IMR-90 (cell line): ENCODE measurements around the gene SHISA2. TPM values are rescaled to one million over a fixed set of nuclear protein-coding genes. Genes with fewer than 3 reads are reported as not detected.

Source experiments
- ATAC-seq: fragments of 200-7000 bp; cut with Tn5 transposase; 2 replicates; pipeline ENCODE4 v1.9.1; 2020; ENCODE audit warnings: low read depth, mild to moderate bottlenecking, moderate library complexity
- BruUV-seq: library from RNA; stranded (reverse); fragments of 400-500 nt; replicated peaks from 2 replicates; lab custom pipeline; 2021; lab: Mats Ljungman, UMichigan
- CTCF ChIA-PET: fragments of 300-600 bp; formaldehyde crosslinking; extraction: SDS; loops from one replicate; lab custom pipeline; 2021; ENCODE audit warnings: antibody characterized with exemption; lab: Yijun Ruan, JAX
- POLR2A ChIA-PET: fragments of 300-600 bp; sonication (Branson Sonifier 250); formaldehyde crosslinking; loops from one replicate; lab custom pipeline; 2022; ENCODE audit warnings: antibody characterized with exemption; ENCODE audit not compliant: unreplicated experiment; lab: Charles Lee
- DNase-seq: peaks from one replicate; pipeline ENCODE4 v3.0.0; 2013
- H2AFZ ChIP-seq: replicated peaks from 2 replicates; pipeline ENCODE3; 2013; ENCODE audit warnings: low read length, mild to moderate bottlenecking; ENCODE audit not compliant: poor library complexity
- H2AK5ac ChIP-seq: 2 replicates; pipeline ENCODE4 v1.6.1; 2013; ENCODE audit warnings: low read depth, low read length, inconsistent platforms
- H2AK9ac ChIP-seq: replicated peaks from 2 replicates; pipeline ENCODE3; 2013; ENCODE audit warnings: mild to moderate bottlenecking, low read depth, low read length, moderate library complexity; ENCODE audit not compliant: poor library complexity
- H2BK120ac ChIP-seq: 2 replicates; pipeline ENCODE4 v1.6.1; 2013; ENCODE audit warnings: low read depth, low read length, inconsistent platforms
- H2BK15ac ChIP-seq: 3 replicates; pipeline ENCODE4 v1.6.1; 2013; ENCODE audit warnings: low read depth, low read length, inconsistent platforms
- H2BK20ac ChIP-seq: 2 replicates; pipeline ENCODE4 v1.6.1; 2013; ENCODE audit warnings: low read depth, mild to moderate bottlenecking, inconsistent platforms, low read length, moderate library complexity
- H2BK5ac ChIP-seq: 2 replicates; pipeline ENCODE4 v1.6.1; 2013; ENCODE audit warnings: mild to moderate bottlenecking, low read depth, low read length, inconsistent platforms; ENCODE audit not compliant: poor library complexity, severe bottlenecking
- H3K14ac ChIP-seq: replicated peaks from 2 replicates; pipeline ENCODE4 v1.6.1; 2013; ENCODE audit warnings: low read depth, low read length, inconsistent platforms
- H3K18ac ChIP-seq: 2 replicates; pipeline ENCODE4 v1.6.1; 2013; ENCODE audit warnings: low read depth, low read length, control low read depth
- H3K23ac ChIP-seq: 2 replicates; pipeline ENCODE4 v1.6.1; 2013; ENCODE audit warnings: low read depth, low read length, inconsistent platforms
- H3K27ac ChIP-seq: 2 replicates; pipeline ENCODE4 v1.5.1; 2013; ENCODE audit warnings: mild to moderate bottlenecking, control low read depth, low read length; ENCODE audit not compliant: insufficient read depth
- H3K27me3 ChIP-seq: 2 replicates; pipeline ENCODE4 v1.6.1; 2013; ENCODE audit warnings: low read length; ENCODE audit not compliant: control insufficient read depth, insufficient read depth
- H3K36me3 ChIP-seq: 2 replicates; pipeline ENCODE4 v1.6.1; 2013; ENCODE audit warnings: low read length, mixed read lengths; ENCODE audit not compliant: control insufficient read depth, insufficient read depth
- H3K4ac ChIP-seq: 2 replicates; pipeline ENCODE4 v1.6.1; 2013; ENCODE audit warnings: low read depth, low read length, inconsistent platforms
- H3K4me1 ChIP-seq: 2 replicates; pipeline ENCODE4 v1.6.1; 2013; ENCODE audit warnings: low read length, mixed read lengths; ENCODE audit not compliant: control insufficient read depth, insufficient read depth
- H3K4me2 ChIP-seq: 2 replicates; pipeline ENCODE4 v1.6.1; 2013; ENCODE audit warnings: low read depth, mild to moderate bottlenecking, control low read depth, low read length, moderate library complexity
- H3K4me3 ChIP-seq: 2 replicates; pipeline ENCODE4 v1.5.1; 2013; ENCODE audit warnings: low read depth, mild to moderate bottlenecking, control low read depth, low read length, moderate library complexity; ENCODE audit not compliant: insufficient read depth
- H3K56ac ChIP-seq: 2 replicates; pipeline ENCODE4 v1.6.1; 2013; ENCODE audit warnings: low read length, inconsistent platforms; ENCODE audit not compliant: insufficient read depth; ENCODE audit errors: extremely low read depth
- H3K79me1 ChIP-seq, 2 experiments: 2 replicates each; pipeline ENCODE4 v1.6.1; 2013; ENCODE audit warnings: low read length in 2 of 2, inconsistent platforms in 1 of 2, low read depth in 1 of 2
- H3K9ac ChIP-seq: 2 replicates; pipeline ENCODE4 v1.6.1; 2013; ENCODE audit warnings: low read depth, low read length, control low read depth
- H3K9me1 ChIP-seq: 2 replicates; pipeline ENCODE4 v1.6.1; 2013; ENCODE audit warnings: low read length, inconsistent platforms; ENCODE audit not compliant: insufficient read depth
- H3K9me3 ChIP-seq: 2 replicates; pipeline ENCODE4 v1.6.1; 2013; ENCODE audit warnings: low read length; ENCODE audit not compliant: control insufficient read depth, insufficient read depth
- H4K20me1 ChIP-seq: 2 replicates; pipeline ENCODE4 v1.6.1; 2013; ENCODE audit warnings: low read length, inconsistent platforms; ENCODE audit not compliant: insufficient read depth
- H4K5ac ChIP-seq: 2 replicates; pipeline ENCODE4 v1.6.1; 2013; ENCODE audit warnings: mild to moderate bottlenecking, low read depth, low read length, control low read depth
- H4K8ac ChIP-seq, 2 experiments: 2 replicates each; pipeline ENCODE4 v1.6.1; 2013; ENCODE audit warnings: low read depth in 2 of 2, low read length in 2 of 2, control low read depth in 1 of 2, inconsistent platforms in 1 of 2
- H4K91ac ChIP-seq: 2 replicates; pipeline ENCODE4 v1.6.1; 2013; ENCODE audit warnings: low read depth, low read length, inconsistent platforms; ENCODE audit not compliant: insufficient read depth
- BHLHE40 ChIP-seq: fragments of 150-350 bp; IDR thresholded peaks from 2 replicates; pipeline ENCODE4 v1.6.1; 2016; ENCODE audit warnings: mild to moderate bottlenecking, low read depth, low read length
- CEBPB ChIP-seq: IDR thresholded peaks from 2 replicates; pipeline ENCODE4 v1.6.1; 2012; ENCODE audit warnings: low read depth, low read length, improper control_type of control experiment
- MAFK ChIP-seq: IDR thresholded peaks from 2 replicates; pipeline ENCODE4 v1.6.1; 2012; ENCODE audit warnings: low read depth, low read length, improper control_type of control experiment
- MAZ ChIP-seq: IDR thresholded peaks from 2 replicates; pipeline ENCODE4 v1.6.1; 2012; ENCODE audit warnings: low read depth, mild to moderate bottlenecking, low read length, improper control_type of control experiment, moderate library complexity, borderline replicate concordance
- POLR2A ChIP-seq: IDR thresholded peaks from 2 replicates; pipeline ENCODE4 v1.6.1; 2012; ENCODE audit warnings: mild to moderate bottlenecking, low read depth, low read length
- RAD21 ChIP-seq: IDR thresholded peaks from 2 replicates; pipeline ENCODE4 v1.6.1; 2012; ENCODE audit warnings: low read length, improper control_type of control experiment
- RCOR1 ChIP-seq: IDR thresholded peaks from 2 replicates; pipeline ENCODE4 v1.6.1; 2012; ENCODE audit warnings: mild to moderate bottlenecking, low read length, improper control_type of control experiment; ENCODE audit not compliant: insufficient replicate concordance
- RFX5 ChIP-seq: IDR thresholded peaks from 2 replicates; pipeline ENCODE4 v1.8.0; 2012; ENCODE audit warnings: low read depth, mild to moderate bottlenecking, low read length, moderate library complexity
- SMC3 ChIP-seq: fragments of 150-350 bp; IDR thresholded peaks from 2 replicates; pipeline ENCODE4 v1.6.1; 2016; ENCODE audit warnings: low read depth, mild to moderate bottlenecking, antibody characterized with exemption, low read length, moderate library complexity
- WGBS, 2 experiments: methylation state at CpG; one replicate each; pipeline versions ENCODE4 v1.1.5 to v1.1.7; 2013; ENCODE audit warnings: missing lambda C conversion rate in 2 of 2; ENCODE audit not compliant: insufficient read length in 1 of 2; ENCODE audit errors: extremely low coverage in 2 of 2; 5-methylcytosine and 5-hydroxymethylcytosine counted together
- dilution Hi-C: fragments of 300-500 bp; cut with HindIII; formaldehyde crosslinking; loops from one replicate; pipeline ENCODE4 v1.14.3; 2018; ENCODE audit warnings: low sequenced_read_pairs; ENCODE audit not compliant: unreplicated experiment
- in situ Hi-C: fragments of 300-500 bp; cut with MboI; formaldehyde crosslinking; loops from 3 replicates; pipeline ENCODE4 v1.14.3; 2019; ENCODE audit warnings: low sequenced_read_pairs, inconsistent platforms, mixed read lengths
- intact Hi-C: fragments of 100-400 bp; cut with micrococcal nuclease; formaldehyde crosslinking; loops from 2 replicates; pipeline ENCODE4 v1.10.0; 2022
- polyA plus RNA-seq, 3 experiments: library from polyadenylated mRNA; depleted of rRNA; stranded (reverse); fragments of >200 nt; gene quantifications; 2 replicates each; pipeline ENCODE4 v1.2.3, GENCODE V29; 2012; ENCODE audit warnings: low replicate concordance in 1 of 3
- total RNA-seq: library from RNA; depleted of rRNA; stranded (reverse); fragments of >200 nt; gene quantifications from 2 replicates; pipeline ENCODE4 v1.2.3, GENCODE V29; 2012
- TF ChIP-seq, protein P1 (sequence below): fragments of 150-350 bp; IDR thresholded peaks from 2 replicates; pipeline ENCODE4 v1.6.1; 2016; ENCODE audit warnings: low read depth, mild to moderate bottlenecking, low read length, moderate library complexity, borderline replicate concordance
- TF ChIP-seq, protein P2 (sequence below): fragments of 150-350 bp; IDR thresholded peaks from 2 replicates; pipeline ENCODE4 v1.6.1; 2017; ENCODE audit warnings: mild to moderate bottlenecking, antibody characterized with exemption, low read length, low read depth
- TF ChIP-seq, protein P3 (sequence below): conservative IDR thresholded peaks from 2 replicates; pipeline ENCODE4 v1.5.1; 2012; ENCODE audit warnings: mild to moderate bottlenecking, low read depth, low read length, improper control_type of control experiment

SHISA2 gene
- total and polyA plus RNA-seq, 2 of the 4 experiments (the other 2 are of a cell fraction): not detected

DNA sequence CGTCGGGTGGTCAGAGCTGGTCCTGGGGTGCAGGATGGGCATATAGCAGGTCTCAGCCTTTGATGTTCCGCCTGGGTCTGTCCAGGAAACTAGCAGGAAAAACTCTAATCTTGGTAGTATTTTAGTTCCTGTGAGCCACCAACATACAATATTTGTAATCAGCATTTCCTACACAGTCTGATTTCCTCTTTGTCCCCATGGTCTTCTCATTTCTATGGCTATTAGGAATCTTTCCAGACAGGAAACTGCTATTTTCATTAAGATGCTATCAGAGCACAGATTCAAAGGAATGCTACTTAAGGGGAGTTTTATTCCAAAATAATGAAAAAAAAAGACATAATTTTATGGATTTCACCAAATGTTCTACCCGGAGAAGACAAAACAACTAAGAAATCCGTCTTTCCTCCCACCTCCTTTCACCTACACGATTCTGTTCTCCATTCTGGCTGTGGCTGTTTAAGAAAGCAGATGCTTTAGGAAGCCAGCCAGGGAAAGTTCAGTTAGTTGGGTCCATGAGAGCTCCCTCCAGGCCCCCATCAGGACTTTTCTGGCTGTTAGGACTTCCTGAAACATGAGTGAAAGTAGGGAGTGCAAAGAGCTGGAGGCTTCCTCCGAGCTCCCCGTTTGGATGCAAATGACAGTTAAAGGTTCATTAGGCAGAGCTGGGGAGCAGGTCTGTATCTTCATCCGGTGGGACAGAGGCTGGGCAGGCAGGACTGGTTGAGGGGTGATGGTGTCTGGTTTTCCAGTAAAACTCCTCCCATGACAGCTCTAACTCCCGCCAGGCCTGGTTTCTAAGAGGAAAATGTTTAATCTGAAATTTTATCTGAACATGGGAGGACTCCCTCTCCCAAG, 36.3 kb downstream of the SHISA2 start:
- Histone ChIP-seq H3K79me1 (no peaks in the 10 kb centered on the region), H2BK15ac (no peak overlapping the region), H3K27me3 (no peaks in the 10 kb centered on the region), H2AFZ (no peak overlapping the region), H4K91ac (no peak overlapping the region), H2AK9ac (no peak overlapping the region), H3K56ac (no peak overlapping the region), H2BK5ac (no peak overlapping the region), H3K14ac (no peak overlapping the region), H3K9me3 (no peaks in the 10 kb centered on the region), H2BK20ac (no peak overlapping the region), H3K36me3 (no peaks in the 10 kb centered on the region), H4K20me1 (no peaks in the 10 kb centered on the region), H3K4me1 (no peaks in the 10 kb centered on the region), H3K9ac (no peak overlapping the region), H3K23ac (no peak overlapping the region), H2BK120ac (no peak overlapping the region), H3K4me3 (no peak overlapping the region), H2AK5ac (no peak overlapping the region), H3K18ac (no peak overlapping the region), H3K4me2 (no peak overlapping the region), H4K8ac (no peak overlapping the region), H3K9me1 (no peaks in the 10 kb centered on the region), H3K4ac (no peak overlapping the region), H4K5ac (no peak overlapping the region), H3K27ac (no peak overlapping the region)
- no peak for DNase-seq
- dilution Hi-C loops: no loop called here
- no peak for ATAC-seq
- no CpG with 5 or more reads among the region's 10 CpGs for WGBS, 2 experiments
- TF ChIP-seq MAZ (no peak), SMC3 (no peak), BHLHE40 (no peak), RFX5 (no peak), RAD21 (no peak), CEBPB (no peak), RCOR1 (no peak), POLR2A (no peak), MAFK (no peak)
- TF ChIP-seq, protein P1, sequence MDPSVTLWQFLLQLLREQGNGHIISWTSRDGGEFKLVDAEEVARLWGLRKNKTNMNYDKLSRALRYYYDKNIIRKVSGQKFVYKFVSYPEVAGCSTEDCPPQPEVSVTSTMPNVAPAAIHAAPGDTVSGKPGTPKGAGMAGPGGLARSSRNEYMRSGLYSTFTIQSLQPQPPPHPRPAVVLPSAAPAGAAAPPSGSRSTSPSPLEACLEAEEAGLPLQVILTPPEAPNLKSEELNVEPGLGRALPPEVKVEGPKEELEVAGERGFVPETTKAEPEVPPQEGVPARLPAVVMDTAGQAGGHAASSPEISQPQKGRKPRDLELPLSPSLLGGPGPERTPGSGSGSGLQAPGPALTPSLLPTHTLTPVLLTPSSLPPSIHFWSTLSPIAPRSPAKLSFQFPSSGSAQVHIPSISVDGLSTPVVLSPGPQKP: no peak
- TF ChIP-seq, protein P2, sequence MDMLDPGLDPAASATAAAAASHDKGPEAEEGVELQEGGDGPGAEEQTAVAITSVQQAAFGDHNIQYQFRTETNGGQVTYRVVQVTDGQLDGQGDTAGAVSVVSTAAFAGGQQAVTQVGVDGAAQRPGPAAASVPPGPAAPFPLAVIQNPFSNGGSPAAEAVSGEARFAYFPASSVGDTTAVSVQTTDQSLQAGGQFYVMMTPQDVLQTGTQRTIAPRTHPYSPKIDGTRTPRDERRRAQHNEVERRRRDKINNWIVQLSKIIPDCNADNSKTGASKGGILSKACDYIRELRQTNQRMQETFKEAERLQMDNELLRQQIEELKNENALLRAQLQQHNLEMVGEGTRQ: no peak
- TF ChIP-seq, protein P3, sequence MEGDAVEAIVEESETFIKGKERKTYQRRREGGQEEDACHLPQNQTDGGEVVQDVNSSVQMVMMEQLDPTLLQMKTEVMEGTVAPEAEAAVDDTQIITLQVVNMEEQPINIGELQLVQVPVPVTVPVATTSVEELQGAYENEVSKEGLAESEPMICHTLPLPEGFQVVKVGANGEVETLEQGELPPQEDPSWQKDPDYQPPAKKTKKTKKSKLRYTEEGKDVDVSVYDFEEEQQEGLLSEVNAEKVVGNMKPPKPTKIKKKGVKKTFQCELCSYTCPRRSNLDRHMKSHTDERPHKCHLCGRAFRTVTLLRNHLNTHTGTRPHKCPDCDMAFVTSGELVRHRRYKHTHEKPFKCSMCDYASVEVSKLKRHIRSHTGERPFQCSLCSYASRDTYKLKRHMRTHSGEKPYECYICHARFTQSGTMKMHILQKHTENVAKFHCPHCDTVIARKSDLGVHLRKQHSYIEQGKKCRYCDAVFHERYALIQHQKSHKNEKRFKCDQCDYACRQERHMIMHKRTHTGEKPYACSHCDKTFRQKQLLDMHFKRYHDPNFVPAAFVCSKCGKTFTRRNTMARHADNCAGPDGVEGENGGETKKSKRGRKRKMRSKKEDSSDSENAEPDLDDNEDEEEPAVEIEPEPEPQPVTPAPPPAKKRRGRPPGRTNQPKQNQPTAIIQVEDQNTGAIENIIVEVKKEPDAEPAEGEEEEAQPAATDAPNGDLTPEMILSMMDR: no peak
- in situ Hi-C loops: no loop called here
- intact Hi-C loops: no loop called here
- no TSS peak for BruUV-seq
- CTCF ChIA-PET: no interaction called here
- POLR2A ChIA-PET: no interaction called here
